CD8-positive, alpha-beta memory T cell (primary cell): ENCODE data around the gene RIT2. TPM values are rescaled to one million over a fixed set of nuclear protein-coding genes. Genes with fewer than 3 reads are reported as not detected.

ENCODE experiments used
- CTCF ChIA-PET: fragments of 350-600 bp; sonication (Branson Sonifier 250); formaldehyde crosslinking; loops from one replicate; lab custom pipeline; 2021; ENCODE audit warnings: antibody characterized with exemption; lab: Charles Lee
- POLR2A ChIA-PET: fragments of 350-600 bp; sonication (Branson Sonifier 250); formaldehyde crosslinking; loops from one replicate; lab custom pipeline; 2021; ENCODE audit warnings: antibody characterized with exemption; lab: Charles Lee
- DNase-seq, 5 donors: peaks; one replicate each; pipeline versions ENCODE4 v3.0.0 to v3.0.0-alpha.2; 2020 to 2022; ENCODE audit warnings: mixed read lengths in 1 of 5
- H3K27ac ChIP-seq: one replicate; pipeline ENCODE4 v1.7.0; 2013; ENCODE audit warnings: low read depth, mild to moderate bottlenecking, low read length, moderate library complexity
- H3K27me3 ChIP-seq: 2 replicates; pipeline ENCODE4 v1.7.0; 2013; ENCODE audit warnings: low read length, mild to moderate bottlenecking; ENCODE audit not compliant: insufficient read depth, poor library complexity, severe bottlenecking
- H3K36me3 ChIP-seq: 2 replicates; pipeline ENCODE4 v1.7.0; 2013; ENCODE audit warnings: mild to moderate bottlenecking, low read length, moderate library complexity; ENCODE audit not compliant: insufficient read depth
- H3K4me1 ChIP-seq: 2 replicates; pipeline ENCODE4 v1.7.0; 2013; ENCODE audit warnings: mild to moderate bottlenecking, low read length, moderate library complexity; ENCODE audit not compliant: insufficient read depth
- H3K4me3 ChIP-seq: 2 replicates; pipeline ENCODE4 v1.7.0; 2013; ENCODE audit warnings: mild to moderate bottlenecking, low read length
- H3K9me3 ChIP-seq: 2 replicates; pipeline ENCODE4 v1.7.0; 2013; ENCODE audit warnings: mild to moderate bottlenecking, low read length
- H3K27ac Mint-ChIP-seq, 8 donors: one replicate each; pipeline ENCODE4 v1.8.0; 2020 to 2021; ENCODE audit warnings: mixed read lengths in 8 of 8, mild to moderate bottlenecking in 6 of 8, inconsistent platforms in 3 of 8, moderate library complexity in 3 of 8
- H3K27me3 Mint-ChIP-seq, 2 donors: one replicate each; pipeline ENCODE4 v1.8.0; 2020 to 2021; ENCODE audit warnings: mixed read lengths in 2 of 2, mild to moderate bottlenecking in 1 of 2, moderate library complexity in 1 of 2
- H3K36me3 Mint-ChIP-seq, 3 donors: one replicate each; pipeline ENCODE4 v1.8.0; 2020 to 2021; ENCODE audit warnings: mixed read lengths in 3 of 3, inconsistent platforms in 1 of 3, mild to moderate bottlenecking in 1 of 3
- H3K4me1 Mint-ChIP-seq, 3 donors: one replicate each; pipeline ENCODE4 v1.8.0; 2020 to 2021; ENCODE audit warnings: mixed read lengths in 3 of 3, inconsistent platforms in 1 of 3, mild to moderate bottlenecking in 1 of 3
- H3K4me3 Mint-ChIP-seq, 7 donors: one replicate each; pipeline ENCODE4 v1.8.0; 2020 to 2021; ENCODE audit warnings: mixed read lengths in 7 of 7, mild to moderate bottlenecking in 6 of 7, moderate library complexity in 4 of 7, inconsistent platforms in 2 of 7
- H3K9me3 Mint-ChIP-seq, 5 donors: one replicate each; pipeline ENCODE4 v1.8.0; 2020 to 2022; ENCODE audit warnings: mixed read lengths in 5 of 5, mild to moderate bottlenecking in 3 of 5, moderate library complexity in 2 of 5, inconsistent platforms in 1 of 5
- polyA plus RNA-seq: library from polyadenylated mRNA; unstranded; fragments of 300-500 nt; fragmentation: Illumina TruSeq; gene quantifications from one replicate; pipeline ENCODE4 v1.2.3, GENCODE V29; 2021
- total RNA-seq, 2 experiments: library from RNA; stranded (reverse); gene quantifications; one replicate each; pipeline ENCODE4 v1.2.3, GENCODE V29; 2021

The RIT2 gene
- total and polyA plus RNA-seq, 3 experiments from 2014 or later = not detected

GRCh38 chr18:43078478-43079092, 36.9 kb downstream of the RIT2 start:
- Mint-ChIP-seq H3K36me3 (peaks cover 0 to 1% (median 0%) of the 10 kb centered on the region in 3 donors), H3K4me3 (no peak overlapping the region), H3K27me3 (no peaks in the 10 kb centered on the region), H3K9me3 (peaks cover 10 to 17% (median 11%) of the 10 kb centered on the region in 5 donors), H3K4me1 (no peaks in the 10 kb centered on the region), H3K27ac (no peak overlapping the region)
- Histone ChIP-seq H3K4me3 (no peak overlapping the region), H3K4me1 (no peaks in the 10 kb centered on the region), H3K27ac (no peak overlapping the region), H3K36me3 (no peaks in the 10 kb centered on the region), H3K27me3 (no peaks in the 10 kb centered on the region), H3K9me3 (no peaks in the 10 kb centered on the region)
- CTCF ChIA-PET = no interaction called here
- POLR2A ChIA-PET = no interaction called here
- DNase-seq = no peak

GRCh38 chr18:43077510-43078308, 37.8 kb downstream of the RIT2 start:
- Histone ChIP-seq H3K4me1 (no peaks in the 10 kb centered on the region), H3K36me3 (no peaks in the 10 kb centered on the region), H3K27ac (no peak overlapping the region), H3K27me3 (no peaks in the 10 kb centered on the region), H3K9me3 (no peaks in the 10 kb centered on the region), H3K4me3 (no peak overlapping the region)
- Mint-ChIP-seq H3K36me3 (peaks cover 0 to 1% (median 0%) of the 10 kb centered on the region in 3 donors), H3K9me3 (peaks cover 5 to 23% (median 13%) of the 10 kb centered on the region in 5 donors), H3K4me3 (no peak overlapping the region), H3K4me1 (no peaks in the 10 kb centered on the region), H3K27me3 (no peaks in the 10 kb centered on the region), H3K27ac (no peak overlapping the region)
- no peak for DNase-seq
- CTCF ChIA-PET = no interaction called here
- POLR2A ChIA-PET = no interaction called here

- H3K9me3 Mint-ChIP-seq = peaks cover 5 to 23% (median 18%) of the 10 kb centered on the region in 5 donors
- H3K27ac ChIP-seq = no peak overlapping the region
- H3K9me3 ChIP-seq = no peaks in the 10 kb centered on the region
- no peak overlapping the region for H3K4me3 ChIP-seq
- ChIA-PET CTCF (no interaction called here), POLR2A (no interaction called here)
- H3K4me1 ChIP-seq = no peaks in the 10 kb centered on the region
- no peak for DNase-seq
- H3K27me3 Mint-ChIP-seq = no peaks in the 10 kb centered on the region
- H3K36me3 ChIP-seq = no peaks in the 10 kb centered on the region
- H3K4me1 Mint-ChIP-seq = no peaks in the 10 kb centered on the region
- H3K36me3 Mint-ChIP-seq = peaks cover 0 to 1% (median 0%) of the 10 kb centered on the region in 3 donors
- H3K27me3 ChIP-seq = no peaks in the 10 kb centered on the region
- no peak overlapping the region for H3K27ac Mint-ChIP-seq
- H3K4me3 Mint-ChIP-seq = no peak overlapping the region
These were observed 41.7 kb downstream of the RIT2 start for GRCh38 chr18:43073771-43074170.

GRCh38 chr18:43068781-43069180, 46.7 kb downstream of the RIT2 start:
- no peak overlapping the region for H3K27ac Mint-ChIP-seq
- no peak overlapping the region for H3K4me3 ChIP-seq
- CTCF ChIA-PET = no interaction called here
- no peaks in the 10 kb centered on the region for H3K9me3 ChIP-seq
- no peaks in the 10 kb centered on the region for H3K36me3 ChIP-seq
- H3K9me3 Mint-ChIP-seq = peaks cover 0 to 26% (median 16%) of the 10 kb centered on the region in 5 donors
- H3K4me1 ChIP-seq = no peaks in the 10 kb centered on the region
- no peaks in the 10 kb centered on the region for H3K27me3 Mint-ChIP-seq
- H3K4me1 Mint-ChIP-seq = no peaks in the 10 kb centered on the region
- no peak overlapping the region for H3K27ac ChIP-seq
- no peaks in the 10 kb centered on the region for H3K36me3 Mint-ChIP-seq
- H3K4me3 Mint-ChIP-seq = no peak overlapping the region
- H3K27me3 ChIP-seq = no peaks in the 10 kb centered on the region
- DNase-seq = no peak
- POLR2A ChIA-PET = no interaction called here

- POLR2A ChIA-PET = no interaction called here
These were observed 47.9 kb downstream of the RIT2 start for GRCh38 chr18:43067570-43067969.

GRCh38 chr18:43061816-43062215, 53.7 kb downstream of the RIT2 start:
- Histone ChIP-seq H3K4me3 (no peak overlapping the region), H3K36me3 (no peaks in the 10 kb centered on the region), H3K4me1 (no peaks in the 10 kb centered on the region), H3K27me3 (no peaks in the 10 kb centered on the region), H3K9me3 (no peaks in the 10 kb centered on the region), H3K27ac (no peak overlapping the region)
- Mint-ChIP-seq H3K36me3 (no peaks in the 10 kb centered on the region), H3K27ac (no peak overlapping the region), H3K4me3 (no peak overlapping the region), H3K27me3 (no peaks in the 10 kb centered on the region), H3K4me1 (no peaks in the 10 kb centered on the region), H3K9me3 (peaks cover 0 to 51% (median 10%) of the 10 kb centered on the region in 5 donors)
- POLR2A ChIA-PET = no interaction called here
- CTCF ChIA-PET = no interaction called here
- DNase-seq = no peak

More at GRCh38 chr18:43067570-43067969, 47.9 kb downstream of the RIT2 start:
- Mint-ChIP-seq H3K27me3 (no peaks in the 10 kb centered on the region), H3K36me3 (no peaks in the 10 kb centered on the region), H3K27ac (no peak overlapping the region), H3K4me3 (no peak overlapping the region), H3K9me3 (peaks cover 0 to 25% (median 14%) of the 10 kb centered on the region in 5 donors), H3K4me1 (no peaks in the 10 kb centered on the region)
- no peak for DNase-seq
- H3K9me3 ChIP-seq = no peaks in the 10 kb centered on the region
- H3K4me3 ChIP-seq = no peak overlapping the region
- H3K27me3 ChIP-seq = no peaks in the 10 kb centered on the region
- no peaks in the 10 kb centered on the region for H3K36me3 ChIP-seq
- no peaks in the 10 kb centered on the region for H3K4me1 ChIP-seq
- CTCF ChIA-PET = no interaction called here
- no peak overlapping the region for H3K27ac ChIP-seq

GRCh38 chr18:43061318-43061717, 54.2 kb downstream of the RIT2 start:
- no peak for DNase-seq
- POLR2A ChIA-PET = no interaction called here
- Histone ChIP-seq H3K9me3 (no peaks in the 10 kb centered on the region), H3K36me3 (no peaks in the 10 kb centered on the region), H3K4me1 (no peaks in the 10 kb centered on the region), H3K27ac (no peak overlapping the region), H3K27me3 (no peaks in the 10 kb centered on the region), H3K4me3 (no peak overlapping the region)
- Mint-ChIP-seq H3K4me3 (no peak overlapping the region), H3K36me3 (no peaks in the 10 kb centered on the region), H3K4me1 (no peaks in the 10 kb centered on the region), H3K27ac (no peak overlapping the region), H3K9me3 (peaks cover 0 to 51% (median 9%) of the 10 kb centered on the region in 5 donors), H3K27me3 (no peaks in the 10 kb centered on the region)
- CTCF ChIA-PET = no interaction called here

GRCh38 chr18:43060020-43060419, 55.5 kb downstream of the RIT2 start:
- no peaks in the 10 kb centered on the region for H3K36me3 Mint-ChIP-seq
- H3K9me3 ChIP-seq = no peaks in the 10 kb centered on the region
- H3K27ac Mint-ChIP-seq = no peak overlapping the region
- POLR2A ChIA-PET = no interaction called here
- H3K4me1 Mint-ChIP-seq = no peaks in the 10 kb centered on the region
- no peak overlapping the region for H3K4me3 Mint-ChIP-seq
- H3K27me3 ChIP-seq = no peaks in the 10 kb centered on the region
- H3K27ac ChIP-seq = no peak overlapping the region
- peaks cover 0 to 49% (median 9%) of the 10 kb centered on the region in 5 donors for H3K9me3 Mint-ChIP-seq
- H3K4me1 ChIP-seq = no peaks in the 10 kb centered on the region
- no peak overlapping the region for H3K4me3 ChIP-seq
- no peaks in the 10 kb centered on the region for H3K36me3 ChIP-seq
- CTCF ChIA-PET = no interaction called here
- no peaks in the 10 kb centered on the region for H3K27me3 Mint-ChIP-seq
- DNase-seq = no peak
